SKM-1 (cell line): ENCODE results near the gene PLXNB1.

Experiments used
- DNase-seq: peaks from one replicate; lab custom pipeline; 2025; ENCODE audit not compliant: unreplicated experiment; lab: John Stamatoyannopoulos, UW

PLXNB1 gene

GRCh38 chr3:48418651-48419050 is 11.2 kb downstream of the PLXNB1 start:
- no peak for DNase-seq

GRCh38 chr3:48418140-48418539 is 11.7 kb downstream of the PLXNB1 start:
- DNase-seq, result no peak

GRCh38 chr3:48417529-48418108 is 12.3 kb downstream of the PLXNB1 start:
- no peak for DNase-seq

DNA sequence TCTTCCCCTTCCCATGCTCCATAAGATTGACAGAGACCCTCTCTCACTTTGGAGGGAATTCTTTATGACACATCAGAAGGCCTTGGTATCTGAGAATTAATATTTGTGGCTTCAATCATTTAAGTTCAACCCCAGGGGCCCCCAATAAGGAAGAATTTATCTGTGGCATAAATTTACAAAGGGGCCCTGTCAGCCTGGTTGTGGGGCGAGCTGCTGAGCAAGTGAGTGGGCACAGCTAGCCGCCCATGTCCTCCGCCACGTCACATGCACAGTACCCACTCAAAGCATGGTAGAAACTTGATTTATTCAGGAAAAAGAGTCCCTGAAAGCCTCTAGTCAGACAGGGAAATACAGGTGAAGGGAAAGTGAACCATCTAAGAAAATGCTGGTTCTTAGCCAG is 13.3 kb downstream of the PLXNB1 start:
- DNase-seq, result no peak

GRCh38 chr3:48416091-48416505 is 13.8 kb downstream of the PLXNB1 start:
- no peak for DNase-seq

DNA sequence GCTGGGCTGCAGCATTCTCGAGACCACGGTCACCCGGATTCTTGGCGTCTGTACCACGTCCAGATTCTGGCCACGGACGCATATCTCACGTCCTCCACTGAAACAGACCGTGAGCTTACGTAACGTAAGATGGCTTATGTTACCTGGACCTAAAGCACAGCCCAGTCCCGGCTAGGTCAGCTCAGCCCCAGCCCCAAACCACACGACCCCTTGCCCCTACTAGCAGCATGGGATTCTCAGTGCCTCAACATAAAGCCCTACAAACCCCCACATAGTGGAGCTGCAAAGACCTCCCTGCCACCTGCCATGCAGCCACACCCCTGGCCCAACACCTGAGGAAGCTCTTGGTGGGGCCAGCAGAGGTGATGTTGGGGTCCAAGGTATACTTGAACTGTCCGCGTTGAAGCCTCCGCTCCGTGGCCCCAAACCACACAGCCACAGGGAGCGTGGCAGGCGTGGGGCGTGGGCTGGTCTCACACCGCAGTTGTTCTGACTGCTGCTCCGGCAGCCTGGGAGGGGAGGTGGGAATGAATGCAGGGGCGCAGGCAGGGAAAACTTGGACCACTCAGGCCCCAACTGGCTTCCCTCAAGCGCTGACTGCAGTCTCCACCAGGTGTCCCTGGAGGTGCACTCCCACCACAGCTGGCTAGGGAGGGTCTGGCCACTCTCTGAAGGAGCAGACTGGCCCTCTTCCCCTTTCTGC is 14.5 kb downstream of the PLXNB1 start:
- DNase-seq, result no peak

DNA sequence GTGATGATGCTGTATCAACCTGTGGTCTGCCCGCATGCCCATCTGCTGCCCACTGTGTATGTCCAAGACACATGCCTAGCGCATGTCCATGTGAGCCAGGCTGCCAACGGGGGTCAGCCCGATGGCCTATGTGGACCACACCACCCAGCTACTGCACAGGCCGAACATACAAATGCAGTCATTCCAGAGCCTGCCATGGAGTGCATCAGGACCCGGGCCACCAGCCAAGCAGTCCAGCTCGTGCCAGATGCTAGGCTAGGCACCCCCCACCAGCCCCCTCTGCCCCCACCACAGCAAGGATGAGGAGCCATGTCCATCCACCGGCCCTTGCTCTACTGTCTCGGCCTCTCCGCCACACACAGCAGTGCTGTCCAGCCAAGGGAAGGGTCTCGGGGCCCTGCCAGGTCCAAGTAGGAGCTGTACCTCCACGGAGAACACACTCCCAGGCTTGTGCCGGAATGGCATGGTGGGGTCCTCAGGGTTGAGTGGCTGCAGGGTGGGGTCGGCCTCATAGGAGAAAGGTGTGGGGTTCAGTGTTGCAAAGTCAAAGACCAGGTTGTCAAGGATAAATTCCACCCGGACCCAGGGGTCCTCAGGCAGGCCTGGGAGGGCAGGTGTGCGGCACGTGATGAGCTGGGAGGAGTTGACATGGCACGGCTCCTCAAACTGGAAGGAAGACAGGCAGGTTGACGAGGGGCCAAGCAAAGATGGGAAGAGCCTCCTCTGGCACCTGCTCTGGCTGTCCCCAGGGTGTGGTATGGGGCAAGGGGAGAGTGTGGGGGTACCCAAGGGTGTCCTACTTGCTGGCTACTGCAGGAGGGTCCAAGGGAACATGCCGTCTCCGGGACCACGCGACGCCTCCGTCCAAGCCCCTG is 15.3 kb downstream of the PLXNB1 start:
- no peak for DNase-seq

DNA sequence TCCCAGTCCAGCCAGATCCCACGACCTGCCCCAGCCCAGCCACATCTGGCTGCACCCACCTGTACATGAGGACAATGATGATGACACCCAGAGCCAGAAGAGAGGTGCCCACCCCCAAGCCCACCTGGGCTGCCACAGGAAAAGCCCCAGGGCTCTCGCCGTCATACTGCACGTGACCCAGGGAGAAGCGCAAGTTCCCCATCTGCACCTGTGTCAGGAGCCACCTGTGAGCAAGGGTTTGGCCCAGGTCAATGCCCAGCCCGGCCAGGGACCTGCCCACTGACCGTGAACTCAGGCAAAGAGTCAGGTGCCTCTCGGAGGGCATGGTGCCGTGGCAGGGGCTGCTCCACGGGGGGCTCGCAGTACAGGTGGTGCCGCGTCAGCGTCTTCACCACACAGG is 16.3 kb downstream of the PLXNB1 start:
- no peak for DNase-seq

DNA sequence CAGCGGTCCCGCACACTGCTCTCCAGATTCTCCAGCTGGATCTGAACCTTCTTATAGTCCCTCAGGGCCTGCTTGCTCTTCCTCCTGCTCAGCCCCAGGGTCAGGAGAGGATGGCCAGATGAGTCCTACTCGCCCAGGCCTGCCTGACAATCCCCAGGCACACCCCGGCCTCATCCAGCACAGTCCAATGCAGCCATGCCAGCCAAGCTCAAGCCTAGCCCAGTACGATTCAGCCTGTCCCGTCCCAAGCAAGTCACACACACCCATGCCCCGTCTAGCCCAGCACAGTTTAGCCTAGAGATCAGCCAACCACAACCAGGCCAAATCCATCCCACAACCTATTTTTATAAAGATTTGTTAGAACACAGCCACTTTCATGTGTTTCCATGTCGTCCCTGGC is 16.8 kb downstream of the PLXNB1 start:
- no peak for DNase-seq

GRCh38 chr3:48412375-48413001 is 17.4 kb downstream of the PLXNB1 start:
- DNase-seq, result no peak

GRCh38 chr3:48411606-48412374 is 18.1 kb downstream of the PLXNB1 start:
- no peak for DNase-seq

GRCh38 chr3:48411041-48411588 is 18.8 kb downstream of the PLXNB1 start:
- DNase-seq, result no peak

GRCh38 chr3:48410205-48411040 is 19.5 kb downstream of the PLXNB1 start:
- no peak for DNase-seq

GRCh38 chr3:48409291-48410201 is 20.3 kb downstream of the PLXNB1 start:
- DNase-seq, result no peak

DNA sequence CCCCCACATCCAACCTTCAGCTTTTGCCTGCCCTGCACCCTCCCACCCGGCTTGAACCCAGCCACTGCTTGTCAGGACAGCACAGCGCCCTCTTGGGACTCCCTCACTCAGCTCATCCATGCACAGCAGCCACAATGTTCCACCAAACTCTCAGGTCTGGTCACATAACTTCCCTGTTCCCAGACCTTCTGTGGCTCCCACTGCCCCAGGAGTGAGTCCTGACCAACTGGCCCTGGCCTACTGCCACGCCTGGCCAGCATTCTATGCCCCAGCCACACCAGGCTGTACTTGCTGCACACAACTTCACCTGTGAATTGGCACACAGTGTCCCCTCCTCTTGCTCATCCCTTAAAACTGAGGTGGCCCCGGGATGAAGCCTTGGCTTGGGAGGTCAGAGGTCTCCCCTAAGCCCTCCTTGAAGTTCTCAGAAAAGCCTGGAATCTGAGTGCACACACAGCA is 21.0 kb downstream of the PLXNB1 start:
- no peak for DNase-seq

GRCh38 chr3:48407542-48408099 is 22.3 kb downstream of the PLXNB1 start:
- no peak for DNase-seq

DNA sequence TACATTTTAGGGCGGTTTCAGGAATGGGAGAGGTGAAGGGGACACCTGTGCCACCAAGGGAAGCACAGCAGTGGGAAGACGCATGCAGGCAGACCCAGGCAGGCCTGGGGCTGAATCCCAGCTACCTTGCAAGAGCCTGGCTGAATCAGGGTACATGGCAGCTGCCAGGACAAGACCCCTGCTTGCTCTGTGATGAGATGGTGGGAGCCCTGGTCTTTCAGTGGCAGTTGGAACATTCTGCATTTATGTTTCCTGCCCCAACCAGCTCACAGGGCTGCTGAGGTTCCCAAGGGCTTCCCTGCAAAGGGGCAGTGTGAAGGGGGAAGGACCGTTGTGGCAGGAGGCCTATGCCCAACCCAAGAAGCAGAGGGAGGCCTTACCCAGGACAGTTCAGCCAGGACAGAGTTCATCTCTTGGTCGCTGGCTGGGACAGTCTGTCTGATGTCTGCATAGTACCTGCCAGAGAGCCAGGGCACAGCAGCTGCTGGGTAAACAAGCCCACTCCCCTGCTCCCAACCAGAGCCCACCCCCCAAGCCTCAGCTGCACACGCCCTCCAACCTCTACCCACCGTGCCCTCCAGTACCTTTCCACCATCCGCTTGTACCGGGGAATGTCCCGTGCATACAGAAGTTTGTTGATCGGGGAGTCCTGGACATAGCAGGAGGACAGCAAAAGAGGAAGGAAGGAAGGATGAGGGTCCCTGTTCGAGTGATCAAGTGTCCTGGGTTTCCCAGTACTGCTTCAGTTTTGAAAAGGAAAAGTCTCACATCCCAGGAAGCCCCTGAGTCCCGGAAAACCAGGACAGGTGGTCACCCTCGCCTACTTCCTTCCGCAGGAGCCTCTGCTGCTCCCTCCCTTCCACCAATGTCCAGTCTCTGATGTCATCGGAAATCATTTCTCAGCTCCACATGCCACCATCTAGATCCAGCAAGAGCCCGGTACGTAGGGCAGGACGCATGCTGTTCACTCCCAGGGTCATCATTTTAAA is 23.1 kb downstream of the PLXNB1 start:
- DNase-seq, result no peak
